NCI-H2171 (cell line): ENCODE measurements around the gene PIWIL4.
"Not testable (repeated sequence)": the region's sequence is repeated elsewhere in the genome, so short reads cannot be mapped to it uniquely, and the experiment has no call there.

Experiments used
- DNase-seq: peaks from one replicate; lab custom pipeline; 2025; lab: John Stamatoyannopoulos, UW

Gene PIWIL4

GRCh38 chr11:94585399-94585798 is 18.2 kb downstream of the PIWIL4 start:
- DNase-seq = no peak

- DNase-seq = no peak
Measured at GRCh38 chr11:94586546-94586945, 19.4 kb downstream of the PIWIL4 start.

GRCh38 chr11:94586978-94587377 is 19.8 kb downstream of the PIWIL4 start:
- DNase-seq = no peak

DNA sequence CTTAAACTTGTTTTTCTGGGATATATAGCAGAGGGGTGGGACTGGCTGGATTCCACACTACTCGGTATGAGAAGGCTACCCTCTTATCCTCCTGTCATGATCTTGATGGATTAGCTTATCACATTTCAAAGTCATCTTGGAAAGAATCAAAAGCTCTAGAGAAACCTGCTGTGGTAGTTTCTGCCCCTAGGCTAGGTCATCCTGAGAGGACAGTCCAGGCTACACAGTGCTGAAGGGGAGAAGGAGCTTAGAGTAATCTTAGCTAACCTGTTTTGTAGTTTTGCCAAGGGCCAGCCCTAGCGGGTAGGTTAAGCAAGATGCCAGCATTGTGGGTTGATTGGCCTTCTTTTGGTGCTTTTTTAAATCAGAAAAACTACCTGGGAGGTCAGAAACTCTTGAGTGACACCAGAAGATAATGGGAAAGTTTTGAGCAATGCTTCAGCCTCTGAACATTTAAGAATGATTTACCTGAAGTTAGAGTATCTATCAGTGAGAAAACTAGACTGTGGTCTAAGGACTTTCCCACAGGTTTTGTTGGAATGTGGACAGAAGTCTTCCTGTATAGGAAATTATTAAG is 21.3 kb downstream of the PIWIL4 start:
- DNase-seq = no peak

DNA sequence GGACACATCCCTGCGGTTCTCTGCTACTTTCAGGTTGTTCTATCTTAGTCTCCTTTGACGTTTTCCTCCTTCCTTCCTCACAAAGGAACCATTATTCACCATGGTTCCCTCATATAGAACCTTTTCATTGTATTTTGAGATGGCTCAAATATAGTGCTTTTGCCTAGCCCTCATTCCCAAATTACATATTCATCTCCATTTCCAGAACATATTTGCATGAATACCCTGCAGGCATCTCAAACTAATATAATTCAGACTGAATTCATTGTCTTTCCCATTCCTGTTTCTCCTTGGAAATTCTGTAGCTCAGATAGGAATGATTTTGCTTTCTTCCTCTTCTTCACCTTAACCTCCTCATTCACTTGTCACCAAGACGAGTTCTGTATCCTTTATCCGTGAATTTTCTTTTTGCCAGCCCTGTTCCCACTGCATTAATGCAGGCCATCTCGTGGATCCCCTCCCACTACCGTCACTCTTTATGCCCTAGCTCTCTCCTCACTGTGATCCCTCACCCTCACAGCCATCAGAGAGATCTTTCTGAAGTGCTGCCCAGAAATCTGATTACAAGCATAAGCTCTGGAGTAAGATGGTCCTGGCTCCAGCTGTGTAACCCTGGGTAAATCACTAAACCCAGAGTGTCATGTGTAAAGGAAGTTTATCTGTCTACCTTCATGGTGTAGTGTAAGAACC is 23.3 kb downstream of the PIWIL4 start:
- no peak for DNase-seq

GRCh38 chr11:94593030-94593429 is 25.9 kb downstream of the PIWIL4 start:
- DNase-seq = no peak

DNA sequence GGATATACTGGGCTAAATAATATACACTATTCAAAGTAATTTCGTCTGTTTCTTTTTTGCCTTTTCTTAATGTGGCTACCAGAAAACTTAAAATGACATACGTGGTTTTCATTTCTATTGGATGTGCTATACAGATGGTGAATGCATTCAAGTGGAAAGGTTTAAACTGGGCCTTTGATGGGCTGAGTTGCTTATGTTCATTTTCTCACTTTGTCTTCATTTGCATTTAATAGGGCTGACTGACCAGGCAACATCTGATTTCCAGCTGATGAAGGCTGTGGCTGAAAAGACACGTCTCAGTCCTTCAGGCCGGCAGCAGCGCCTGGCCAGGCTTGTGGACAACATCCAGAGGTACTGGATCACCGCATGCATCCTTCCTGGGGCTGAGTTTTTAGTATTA is 27.9 kb downstream of the PIWIL4 start:
- DNase-seq = peak; percentile 4

- DNase-seq = no peak
Measured at GRCh38 chr11:94597896-94598295, 30.7 kb downstream of the PIWIL4 start.

GRCh38 chr11:94599510-94599909 is 32.3 kb downstream of the PIWIL4 start:
- no peak for DNase-seq

DNA sequence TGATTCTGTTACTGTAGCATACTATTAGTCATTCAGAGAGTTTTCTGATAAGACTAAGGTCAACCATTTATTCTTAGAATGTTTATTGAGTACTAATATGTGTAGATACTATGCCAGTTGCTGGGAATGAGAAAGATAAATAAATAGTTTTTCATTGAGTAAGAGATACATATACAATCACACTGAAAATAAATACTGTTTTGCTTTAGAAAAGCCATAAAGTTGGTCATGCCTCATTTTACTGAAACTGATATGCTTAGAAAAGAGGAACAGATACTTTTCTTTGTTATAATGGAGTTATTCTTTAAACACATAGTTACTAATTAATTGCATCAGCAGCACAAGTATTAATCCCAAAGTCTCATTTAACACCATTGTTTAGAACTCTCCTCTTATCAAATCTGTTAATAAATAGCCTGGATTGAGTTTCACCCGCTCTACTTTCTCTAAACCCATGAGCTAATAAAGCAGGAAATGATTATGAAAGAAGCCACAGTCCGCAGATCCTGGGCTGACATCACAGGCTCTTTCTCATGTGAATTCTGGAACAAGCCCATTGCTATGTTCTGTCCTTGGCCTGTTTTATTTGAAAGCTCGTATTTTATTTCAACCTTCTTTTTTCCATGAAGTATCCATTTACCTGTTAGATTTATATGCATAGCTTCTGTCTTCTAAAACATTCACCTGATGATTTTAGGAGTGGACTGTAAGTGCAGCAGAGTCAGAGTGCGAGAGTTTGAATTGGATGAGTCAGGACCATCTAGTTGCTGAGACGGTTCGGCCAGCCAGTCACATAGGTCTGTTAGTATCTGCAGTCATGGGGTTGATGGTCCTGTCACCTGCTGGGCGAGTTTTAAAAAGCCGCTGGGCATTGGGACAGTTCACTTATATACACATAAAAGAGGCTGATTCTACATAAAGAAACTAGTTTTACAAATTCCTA is 35.5 kb downstream of the PIWIL4 start:
- DNase-seq = no peak

DNA sequence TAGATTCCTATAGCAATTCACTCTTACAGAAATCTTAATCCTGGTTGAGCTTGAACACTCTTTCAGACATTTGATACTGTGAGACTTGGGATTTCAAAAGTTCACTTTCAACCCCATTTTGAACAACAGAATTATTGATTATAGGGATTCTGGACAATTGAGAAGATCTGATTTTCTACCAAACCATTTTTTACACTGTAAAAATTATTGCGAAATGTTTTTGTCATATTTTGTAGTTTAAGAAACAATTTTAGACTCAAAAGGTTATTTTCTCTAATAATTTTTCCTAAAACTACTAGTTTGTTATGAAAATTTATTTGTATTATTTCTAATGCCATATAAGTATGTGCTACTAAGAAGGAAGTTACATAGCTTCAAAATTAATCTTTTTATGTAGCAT is 36.4 kb downstream of the PIWIL4 start:
- DNase-seq = no peak

GRCh38 chr11:94604482-94604881 is 37.3 kb downstream of the PIWIL4 start:
- DNase-seq = no peak

GRCh38 chr11:94613120-94613519 is 46.0 kb downstream of the PIWIL4 start:
- DNase-seq = no peak

DNA sequence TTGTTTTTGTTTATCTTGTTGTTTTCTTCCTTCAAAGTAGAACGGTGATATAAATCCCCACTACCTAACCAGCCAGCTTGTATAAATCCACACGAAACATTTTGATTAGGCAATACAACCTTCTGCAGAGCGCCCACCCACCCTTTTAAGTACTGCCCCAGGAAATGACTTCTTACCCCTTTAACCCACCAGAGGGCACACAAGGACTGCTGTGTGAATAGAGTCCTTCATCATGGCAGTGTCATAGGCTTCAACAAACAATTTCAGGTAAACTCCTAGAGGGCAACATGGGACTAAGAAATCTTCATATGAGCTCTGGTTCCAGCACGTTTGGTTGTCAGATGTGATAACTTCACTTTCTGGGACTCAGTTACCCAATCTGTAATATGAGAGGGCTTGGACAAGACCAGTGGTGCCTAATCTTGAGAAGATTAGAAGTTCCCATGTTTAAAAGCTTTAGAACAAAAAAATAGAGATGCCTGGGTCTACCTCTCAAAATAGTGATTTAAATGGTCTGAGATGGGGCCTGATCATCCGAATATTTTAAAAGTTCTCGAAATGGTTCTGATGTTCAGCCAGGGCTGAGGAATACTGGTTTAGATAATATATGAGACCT is 56.1 kb downstream of the PIWIL4 start:
- peak; percentile 72 for DNase-seq

- DNase-seq = not testable (repeated sequence)
Measured at GRCh38 chr11:94625422-94625821, 58.3 kb downstream of the PIWIL4 start.

- not testable (repeated sequence) for DNase-seq
Measured at GRCh38 chr11:94627003-94627560, 59.9 kb downstream of the PIWIL4 start.

DNA sequence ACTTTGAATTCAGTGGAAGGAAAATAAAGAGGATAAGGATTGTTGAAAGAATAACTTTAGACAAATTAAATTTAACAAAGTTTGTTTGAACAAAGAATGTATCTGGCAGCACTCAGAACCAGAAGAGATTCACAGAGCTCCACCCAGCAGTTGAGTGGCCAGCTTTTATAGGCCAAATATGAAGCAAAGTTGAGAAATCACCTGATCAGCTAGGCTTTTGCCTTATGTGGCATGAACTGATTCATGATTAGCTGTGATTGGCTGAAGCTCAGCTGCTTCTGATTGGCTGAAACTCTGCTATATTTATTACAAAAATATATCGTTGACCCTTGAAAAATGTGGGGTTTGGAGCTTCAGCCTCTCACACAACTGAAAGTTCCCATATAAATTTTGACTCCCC is 62.6 kb downstream of the PIWIL4 start:
- DNase-seq = no peak

- DNase-seq = no peak
Measured at GRCh38 chr11:94630221-94630620, 63.1 kb downstream of the PIWIL4 start.

DNA sequence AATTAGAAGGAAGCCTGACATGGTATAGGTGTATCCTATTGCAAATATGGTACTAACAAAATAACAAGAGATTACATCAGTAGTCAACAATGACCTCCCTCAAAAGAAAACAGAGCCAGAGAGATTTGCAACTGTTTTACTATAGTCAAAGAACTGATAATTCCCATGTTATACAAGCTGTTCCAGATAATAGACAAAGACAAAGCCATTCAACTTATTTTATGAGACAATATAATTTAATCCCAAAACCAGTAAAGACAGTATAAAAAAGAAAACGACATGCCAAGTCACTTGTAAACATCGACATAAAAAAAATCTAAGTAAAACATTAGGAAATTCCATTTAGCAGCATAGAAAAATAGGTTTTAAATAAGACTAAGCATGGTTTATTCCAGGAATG is 65.2 kb downstream of the PIWIL4 start:
- no peak for DNase-seq

DNA sequence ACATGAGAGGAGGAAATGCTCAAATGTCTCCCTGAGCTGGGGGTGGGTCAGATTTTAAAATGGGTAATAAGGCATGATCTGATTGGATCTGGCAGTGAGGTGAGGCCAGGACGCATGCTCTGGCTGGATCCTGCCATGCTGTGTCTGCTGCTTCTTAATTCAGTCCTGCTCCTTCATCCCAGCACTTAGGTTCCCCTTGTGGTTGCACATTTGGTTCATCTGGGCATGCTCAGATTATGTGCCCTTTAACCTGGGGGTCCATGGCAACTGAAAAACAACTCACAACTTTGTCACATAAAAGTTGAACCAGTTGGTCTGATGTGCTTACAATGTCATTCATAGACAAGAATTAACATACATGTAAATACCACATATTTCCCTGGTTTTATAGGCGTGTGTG is 67.9 kb downstream of the PIWIL4 start:
- no peak for DNase-seq

GRCh38 chr11:94636388-94636949 is 69.3 kb downstream of the PIWIL4 start:
- DNase-seq = no peak
